ENCODE results near the gene SEC24C.
"Not testable (repeated sequence)": the region's sequence is repeated elsewhere in the genome, so short reads cannot be mapped to it uniquely, and the experiment has no call there.

Gene SEC24C

GRCh38 chr10:73711683-73712082 is 32.5 kb upstream of the SEC24C start:
- not testable (repeated sequence) for H3K4me2 ChIP-seq (ENCODE audit: low read length); H2AFZ ChIP-seq; H3K9ac ChIP-seq

GRCh38 chr10:73713912-73714311 is 30.3 kb upstream of the SEC24C start:
- H3K4me3 ChIP-seq (ENCODE audit: low read depth, low read length); H3K79me2 ChIP-seq; H3K9me3 ChIP-seq (ENCODE audit: control insufficient read depth, low read length); H3K4me2 ChIP-seq (ENCODE audit: low read length); H3K4me1 ChIP-seq; H3K27me3 ChIP-seq (ENCODE audit: control insufficient read depth, insufficient read depth, low read length); H3K9ac ChIP-seq; H2AFZ ChIP-seq; H3K27ac ChIP-seq; H3K36me3 ChIP-seq (ENCODE audit: control insufficient read depth, insufficient read depth, low read length): not testable (repeated sequence)

More at GRCh38 chr10:73711683-73712082, 32.5 kb upstream of the SEC24C start:
- H3K27me3 ChIP-seq (ENCODE audit: control insufficient read depth, insufficient read depth, low read length); H3K4me3 ChIP-seq (ENCODE audit: low read depth, low read length); H3K36me3 ChIP-seq (ENCODE audit: control insufficient read depth, insufficient read depth, low read length); H3K9me3 ChIP-seq (ENCODE audit: control insufficient read depth, low read length); H3K4me1 ChIP-seq; H3K79me2 ChIP-seq; H3K27ac ChIP-seq: not testable (repeated sequence)

GRCh38 chr10:73714483-73714882 is 29.7 kb upstream of the SEC24C start:
- H3K4me1 ChIP-seq; H2AFZ ChIP-seq; H3K27ac ChIP-seq; H3K9ac ChIP-seq; H3K9me3 ChIP-seq (ENCODE audit: control insufficient read depth, low read length); H3K79me2 ChIP-seq; H3K36me3 ChIP-seq (ENCODE audit: control insufficient read depth, insufficient read depth, low read length); H3K27me3 ChIP-seq (ENCODE audit: control insufficient read depth, insufficient read depth, low read length); H3K4me2 ChIP-seq (ENCODE audit: low read length); H3K4me3 ChIP-seq (ENCODE audit: low read depth, low read length): not testable (repeated sequence)

- not testable (repeated sequence) for H3K36me3 ChIP-seq (ENCODE audit: control insufficient read depth, insufficient read depth, low read length); H3K9me3 ChIP-seq (ENCODE audit: control insufficient read depth, low read length); H3K27me3 ChIP-seq (ENCODE audit: control insufficient read depth, insufficient read depth, low read length); H3K4me2 ChIP-seq (ENCODE audit: low read length); H3K4me1 ChIP-seq; H3K27ac ChIP-seq; H3K9ac ChIP-seq; H3K4me3 ChIP-seq (ENCODE audit: low read depth, low read length); H3K79me2 ChIP-seq; H2AFZ ChIP-seq
Observed at GRCh38 chr10:73715179-73716156, 28.7 kb upstream of the SEC24C start.

- H3K27ac ChIP-seq, result no peak overlapping the region
- H3K4me1 ChIP-seq, result no peaks in the 10 kb centered on the region
- H3K36me3 ChIP-seq (ENCODE audit: control insufficient read depth, insufficient read depth, low read length), result no peaks in the 10 kb centered on the region
- no peak overlapping the region for H3K4me3 ChIP-seq (ENCODE audit: low read depth, low read length)
- H3K27me3 ChIP-seq (ENCODE audit: control insufficient read depth, insufficient read depth, low read length), result no peaks in the 10 kb centered on the region
- H3K9me3 ChIP-seq (ENCODE audit: control insufficient read depth, low read length), result no peaks in the 10 kb centered on the region
- no peak overlapping the region for H2AFZ ChIP-seq
- H3K9ac ChIP-seq, result no peak overlapping the region
- no peak overlapping the region for H3K4me2 ChIP-seq (ENCODE audit: low read length)
- no peaks in the 10 kb centered on the region for H3K79me2 ChIP-seq
- TF ChIP-seq CTCF (IDR thresholded peaks at IDR 0.05), result no peak
Observed at GRCh38 chr10:73716251-73716650, 27.9 kb upstream of the SEC24C start.

- no peak overlapping the region for H3K4me2 ChIP-seq (ENCODE audit: low read length)
- H3K79me2 ChIP-seq, result no peaks in the 10 kb centered on the region
- no peak overlapping the region for H3K4me3 ChIP-seq (ENCODE audit: low read depth, low read length)
- H3K9me3 ChIP-seq (ENCODE audit: control insufficient read depth, low read length), result no peaks in the 10 kb centered on the region
- H3K9ac ChIP-seq, result no peak overlapping the region
- H2AFZ ChIP-seq, result no peak overlapping the region
- H3K27me3 ChIP-seq (ENCODE audit: control insufficient read depth, insufficient read depth, low read length), result no peaks in the 10 kb centered on the region
- no peaks in the 10 kb centered on the region for H3K4me1 ChIP-seq
- no peaks in the 10 kb centered on the region for H3K36me3 ChIP-seq (ENCODE audit: control insufficient read depth, insufficient read depth, low read length)
- TF ChIP-seq CTCF (IDR thresholded peaks at IDR 0.05), result no peak
- no peak overlapping the region for H3K27ac ChIP-seq
Observed at GRCh38 chr10:73717556-73717955, 26.6 kb upstream of the SEC24C start.

GRCh38 chr10:73720561-73720960 is 23.6 kb upstream of the SEC24C start:
- not testable (repeated sequence) for H3K4me1 ChIP-seq; H3K27ac ChIP-seq; H3K36me3 ChIP-seq (ENCODE audit: control insufficient read depth, insufficient read depth, low read length); H3K9ac ChIP-seq; H3K4me3 ChIP-seq (ENCODE audit: low read depth, low read length); H3K27me3 ChIP-seq (ENCODE audit: control insufficient read depth, insufficient read depth, low read length); H3K79me2 ChIP-seq; H3K4me2 ChIP-seq (ENCODE audit: low read length); H3K9me3 ChIP-seq (ENCODE audit: control insufficient read depth, low read length); H2AFZ ChIP-seq
